ENCODE data around the gene RAP1A. TPM values are rescaled to one million over a fixed set of nuclear protein-coding genes. Genes with fewer than 3 reads are reported as not detected.
"Not testable (repeated sequence)": the region's sequence is repeated elsewhere in the genome, so short reads cannot be mapped to it uniquely, and the experiment has no call there.

The RAP1A gene
- total and polyA plus RNA-seq, 2 experiments from 2014 or later = 37.6 to 40.0 TPM

GRCh38 chr1:111671852-111672251 is 52.3 kb downstream of the RAP1A start:
- no peak for DNase-seq

GRCh38 chr1:111672331-111672730 is 52.7 kb downstream of the RAP1A start:
- WGBS, 2 experiments (ENCODE audit: low coverage in 1 of 2, low lambda C conversion rate in 2 of 2, missing lambda C conversion rate in 2 of 2) = 6 to 17% methylated on average over 2 of the region's 2 CpGs
- DNase-seq = peak; percentile 58
- Histone ChIP-seq H3K4me2 (ENCODE audit: unreplicated experiment) (peak overlapping the region; percentile 3), H3K9ac (no peak overlapping the region), H4K20me1 (ENCODE audit: insufficient read depth) (peaks cover 9% of the 10 kb centered on the region; the same call in 1 of the 2 replicates), H3K79me2 (ENCODE audit: insufficient read depth) (peaks cover 100% of the 10 kb centered on the region), H3K27ac (no peak overlapping the region), H3K4me3 (no peak overlapping the region), H3K9me2 (ENCODE audit: insufficient read depth) (no peaks in the 10 kb centered on the region), H3K9me3 (ENCODE audit: low read depth) (no peaks in the 10 kb centered on the region), H3K27me3 (replicated peaks; ENCODE audit: insufficient read depth) (no peaks in the 10 kb centered on the region), H2AFZ (no peak overlapping the region), H3F3A (ENCODE audit: insufficient read depth) (no peaks in the 10 kb centered on the region), H3K36me3 (ENCODE audit: low read depth) (no peaks in the 10 kb centered on the region), H3K4me1 (ENCODE audit: insufficient read depth) (peaks cover 21% of the 10 kb centered on the region)
- in situ Hi-C loops (cut with MboI) = no loop called here
- TF ChIP-seq EZH2 (IDR thresholded peaks at IDR 0.05; ENCODE audit: insufficient read depth, poor library complexity, severe bottlenecking) = no peak
- TF ChIP-seq EZH2phosphoT487 (IDR thresholded peaks at IDR 0.05; ENCODE audit: insufficient read depth, low read depth) = no peak

More at GRCh38 chr1:111671852-111672251, 52.3 kb downstream of the RAP1A start:
- Histone ChIP-seq H3K9ac (no peak overlapping the region), H4K20me1 (ENCODE audit: insufficient read depth) (peaks cover 9% of the 10 kb centered on the region; the same call in 1 of the 2 replicates), H3K9me2 (ENCODE audit: insufficient read depth) (no peaks in the 10 kb centered on the region), H3K4me3 (no peak overlapping the region), H3K79me2 (ENCODE audit: insufficient read depth) (peaks cover 100% of the 10 kb centered on the region), H3K27ac (no peak overlapping the region), H2AFZ (no peak overlapping the region), H3K27me3 (replicated peaks; ENCODE audit: insufficient read depth) (no peaks in the 10 kb centered on the region), H3F3A (ENCODE audit: insufficient read depth) (no peaks in the 10 kb centered on the region), H3K4me1 (ENCODE audit: insufficient read depth) (peaks cover 21% of the 10 kb centered on the region), H3K4me2 (ENCODE audit: unreplicated experiment) (no peak overlapping the region), H3K9me3 (ENCODE audit: low read depth) (no peaks in the 10 kb centered on the region), H3K36me3 (ENCODE audit: low read depth) (no peaks in the 10 kb centered on the region)
- in situ Hi-C loops (cut with MboI) = no loop called here
- TF ChIP-seq EZH2phosphoT487 (IDR thresholded peaks at IDR 0.05; ENCODE audit: insufficient read depth, low read depth) (no peak), EZH2 (IDR thresholded peaks at IDR 0.05; ENCODE audit: insufficient read depth, poor library complexity, severe bottlenecking) (no peak)

GRCh38 chr1:111677604-111678003 is 58.0 kb downstream of the RAP1A start:
- H3K36me3 ChIP-seq (ENCODE audit: low read depth) = 0 out of 2 replicates have a peak, but pooled peaks cover 5% of the 10 kb centered on the region
- H3F3A ChIP-seq (ENCODE audit: insufficient read depth) = no peaks in the 10 kb centered on the region
- H3K4me1 ChIP-seq (ENCODE audit: insufficient read depth) = peaks cover 2% of the 10 kb centered on the region
- TF ChIP-seq EZH2phosphoT487 (IDR thresholded peaks at IDR 0.05; ENCODE audit: insufficient read depth, low read depth) (no peak), EZH2 (IDR thresholded peaks at IDR 0.05; ENCODE audit: insufficient read depth, poor library complexity, severe bottlenecking) (no peak)
- H3K9me3 ChIP-seq (ENCODE audit: low read depth) = no peaks in the 10 kb centered on the region
- H4K20me1 ChIP-seq (ENCODE audit: insufficient read depth) = 0 out of 2 replicates have a peak, but pooled peaks cover 7% of the 10 kb centered on the region
- DNase-seq = no peak
- H3K4me2 ChIP-seq (ENCODE audit: unreplicated experiment) = no peak overlapping the region
- no peak overlapping the region for H2AFZ ChIP-seq
- H3K4me3 ChIP-seq = no peak overlapping the region
- peaks cover 98% of the 10 kb centered on the region for H3K79me2 ChIP-seq (ENCODE audit: insufficient read depth)
- no peak overlapping the region for H3K27ac ChIP-seq
- no peaks in the 10 kb centered on the region for H3K9me2 ChIP-seq (ENCODE audit: insufficient read depth)
- 96 to 99% methylated on average over 6 of the region's 6 CpGs for WGBS, 2 experiments (ENCODE audit: low coverage in 1 of 2, low lambda C conversion rate in 2 of 2, missing lambda C conversion rate in 2 of 2)
- no peak overlapping the region for H3K9ac ChIP-seq
- H3K27me3 ChIP-seq (replicated peaks; ENCODE audit: insufficient read depth) = no peaks in the 10 kb centered on the region
- in situ Hi-C loops (cut with MboI) = no loop called here

GRCh38 chr1:111679541-111679940 is 60.0 kb downstream of the RAP1A start:
- Histone ChIP-seq H3K4me1 (ENCODE audit: insufficient read depth) (no peaks in the 10 kb centered on the region), H3K9ac (no peak overlapping the region), H3K79me2 (ENCODE audit: insufficient read depth) (peaks cover 98% of the 10 kb centered on the region), H3K4me2 (ENCODE audit: unreplicated experiment) (no peak overlapping the region), H3K36me3 (ENCODE audit: low read depth) (0 out of 2 replicates have a peak, but pooled peaks cover 5% of the 10 kb centered on the region), H3K27ac (no peak overlapping the region), H3F3A (ENCODE audit: insufficient read depth) (no peaks in the 10 kb centered on the region), H3K4me3 (no peak overlapping the region), H3K27me3 (replicated peaks; ENCODE audit: insufficient read depth) (no peaks in the 10 kb centered on the region), H4K20me1 (ENCODE audit: insufficient read depth) (0 out of 2 replicates have a peak, but pooled peaks cover 7% of the 10 kb centered on the region), H3K9me2 (ENCODE audit: insufficient read depth) (no peaks in the 10 kb centered on the region), H2AFZ (no peak overlapping the region), H3K9me3 (ENCODE audit: low read depth) (no peaks in the 10 kb centered on the region)
- no peak for DNase-seq
- in situ Hi-C loops (cut with MboI) = no loop called here
- TF ChIP-seq EZH2 (IDR thresholded peaks at IDR 0.05; ENCODE audit: insufficient read depth, poor library complexity, severe bottlenecking) = no peak
- no peak for TF ChIP-seq EZH2phosphoT487 (IDR thresholded peaks at IDR 0.05; ENCODE audit: insufficient read depth, low read depth)
- whole genome bisulfite sequencing, 2 experiments (ENCODE audit: low coverage in 1 of 2, low lambda C conversion rate in 2 of 2, missing lambda C conversion rate in 2 of 2) = 95 to 100% methylated on average over 2 of the region's 2 CpGs

GRCh38 chr1:111680212-111680800 is 60.7 kb downstream of the RAP1A start:
- H3K9me3 ChIP-seq (ENCODE audit: low read depth); in situ Hi-C loops (cut with MboI); H3K4me3 ChIP-seq; H3K9me2 ChIP-seq (ENCODE audit: insufficient read depth); DNase-seq; H3K27ac ChIP-seq; H3K36me3 ChIP-seq (ENCODE audit: low read depth); H3K9ac ChIP-seq; H3F3A ChIP-seq (ENCODE audit: insufficient read depth); H4K20me1 ChIP-seq (ENCODE audit: insufficient read depth); H2AFZ ChIP-seq; H3K4me1 ChIP-seq (ENCODE audit: insufficient read depth); H3K4me2 ChIP-seq (ENCODE audit: unreplicated experiment); H3K27me3 ChIP-seq (replicated peaks; ENCODE audit: insufficient read depth): not testable (repeated sequence)
- peaks cover 98% of the 10 kb centered on the region for H3K79me2 ChIP-seq (ENCODE audit: insufficient read depth)
- 97% methylated on average over 9 of the region's 9 CpGs for WGBS, 2 experiments (ENCODE audit: low coverage in 1 of 2, low lambda C conversion rate in 2 of 2, missing lambda C conversion rate in 2 of 2)

- H3K4me2 ChIP-seq (ENCODE audit: unreplicated experiment); H4K20me1 ChIP-seq (ENCODE audit: insufficient read depth); H3K9me2 ChIP-seq (ENCODE audit: insufficient read depth); H2AFZ ChIP-seq; H3K4me3 ChIP-seq; H3K9ac ChIP-seq; H3K4me1 ChIP-seq (ENCODE audit: insufficient read depth); H3K36me3 ChIP-seq (ENCODE audit: low read depth); H3K9me3 ChIP-seq (ENCODE audit: low read depth); H3K27me3 ChIP-seq (replicated peaks; ENCODE audit: insufficient read depth); in situ Hi-C loops (cut with MboI); DNase-seq; H3K27ac ChIP-seq: not testable (repeated sequence)
- WGBS, 2 experiments (ENCODE audit: low coverage in 1 of 2, low lambda C conversion rate in 2 of 2, missing lambda C conversion rate in 2 of 2) = 86 to 88% methylated on average over 8 of the region's 8 CpGs
- peaks cover 15% of the 10 kb centered on the region; the same call in 1 of the 2 replicates for H3F3A ChIP-seq (ENCODE audit: insufficient read depth)
- H3K79me2 ChIP-seq (ENCODE audit: insufficient read depth) = peaks cover 94% of the 10 kb centered on the region
Measured at GRCh38 chr1:111685293-111686153, 65.9 kb downstream of the RAP1A start.

All from GM23248 (cell line).